ENCODE measurements around the gene SSNA1.
A peak's percentile ranks its signal among the peaks of the same experiment; 100 is the strongest.

The SSNA1 gene

GRCh38 chr9:137211532-137211931 is 23.1 kb downstream of the SSNA1 start:
- no peak overlapping the region for H3K27ac ChIP-seq (ENCODE audit: low read depth, low read length)
- no peak overlapping the region for H3K4me3 ChIP-seq (ENCODE audit: low read length)
- H3K4me1 ChIP-seq (ENCODE audit: control insufficient read depth, insufficient read depth, low read length), result peaks cover 4% of the 10 kb centered on the region
- peaks cover 2% of the 10 kb centered on the region for H3K36me3 ChIP-seq (ENCODE audit: control insufficient read depth, insufficient read depth, low read length)
- H3K27me3 ChIP-seq (ENCODE audit: control insufficient read depth, insufficient read depth, low read length), result no peaks in the 10 kb centered on the region
- no peak overlapping the region for H3K9ac ChIP-seq (ENCODE audit: low read length)

GRCh38 chr9:137212520-137212919 is 24.0 kb downstream of the SSNA1 start:
- Histone ChIP-seq H3K4me1 (ENCODE audit: control insufficient read depth, insufficient read depth, low read length) (no peaks in the 10 kb centered on the region), H3K27me3 (ENCODE audit: control insufficient read depth, insufficient read depth, low read length) (no peaks in the 10 kb centered on the region), H3K9ac (ENCODE audit: low read length) (no peak overlapping the region), H3K36me3 (ENCODE audit: control insufficient read depth, insufficient read depth, low read length) (peaks cover 2% of the 10 kb centered on the region), H3K27ac (ENCODE audit: low read depth, low read length) (no peak overlapping the region), H3K4me3 (ENCODE audit: low read length) (no peak overlapping the region)

GRCh38 chr9:137213160-137214060 is 24.9 kb downstream of the SSNA1 start:
- peaks cover 2% of the 10 kb centered on the region for H3K36me3 ChIP-seq (ENCODE audit: control insufficient read depth, insufficient read depth, low read length)
- H3K4me3 ChIP-seq (ENCODE audit: low read length), result no peak overlapping the region
- H3K4me1 ChIP-seq (ENCODE audit: control insufficient read depth, insufficient read depth, low read length), result no peaks in the 10 kb centered on the region
- H3K27me3 ChIP-seq (ENCODE audit: control insufficient read depth, insufficient read depth, low read length), result no peaks in the 10 kb centered on the region
- H3K27ac ChIP-seq (ENCODE audit: low read depth, low read length), result no peak overlapping the region
- H3K9ac ChIP-seq (ENCODE audit: low read length), result no peak overlapping the region

GRCh38 chr9:137214620-137215019 is 26.1 kb downstream of the SSNA1 start:
- H3K9ac ChIP-seq (ENCODE audit: low read length), result no peak overlapping the region
- no peak overlapping the region for H3K27ac ChIP-seq (ENCODE audit: low read depth, low read length)
- no peaks in the 10 kb centered on the region for H3K27me3 ChIP-seq (ENCODE audit: control insufficient read depth, insufficient read depth, low read length)
- peaks cover 2% of the 10 kb centered on the region for H3K36me3 ChIP-seq (ENCODE audit: control insufficient read depth, insufficient read depth, low read length)
- no peak overlapping the region for H3K4me3 ChIP-seq (ENCODE audit: low read length)
- no peaks in the 10 kb centered on the region for H3K4me1 ChIP-seq (ENCODE audit: control insufficient read depth, insufficient read depth, low read length)

- H3K27me3 ChIP-seq (ENCODE audit: control insufficient read depth, insufficient read depth, low read length), result no peaks in the 10 kb centered on the region
- H3K9ac ChIP-seq (ENCODE audit: low read length), result no peak overlapping the region
- no peak overlapping the region for H3K4me3 ChIP-seq (ENCODE audit: low read length)
- no peak overlapping the region for H3K27ac ChIP-seq (ENCODE audit: low read depth, low read length)
- H3K36me3 ChIP-seq (ENCODE audit: control insufficient read depth, insufficient read depth, low read length), result peaks cover 2% of the 10 kb centered on the region
- H3K4me1 ChIP-seq (ENCODE audit: control insufficient read depth, insufficient read depth, low read length), result no peaks in the 10 kb centered on the region
These were observed 26.9 kb downstream of the SSNA1 start for GRCh38 chr9:137215196-137215986.

- Histone ChIP-seq H3K9ac (ENCODE audit: low read length) (no peak overlapping the region), H3K27me3 (ENCODE audit: control insufficient read depth, insufficient read depth, low read length) (no peaks in the 10 kb centered on the region), H3K27ac (ENCODE audit: low read depth, low read length) (no peak overlapping the region), H3K4me1 (ENCODE audit: control insufficient read depth, insufficient read depth, low read length) (no peaks in the 10 kb centered on the region), H3K36me3 (ENCODE audit: control insufficient read depth, insufficient read depth, low read length) (peaks cover 2% of the 10 kb centered on the region), H3K4me3 (ENCODE audit: low read length) (no peak overlapping the region)
These were observed 27.9 kb downstream of the SSNA1 start for GRCh38 chr9:137216188-137216965.

GRCh38 chr9:137217276-137218211 is 29.1 kb downstream of the SSNA1 start:
- Histone ChIP-seq H3K4me1 (ENCODE audit: control insufficient read depth, insufficient read depth, low read length) (no peaks in the 10 kb centered on the region), H3K36me3 (ENCODE audit: control insufficient read depth, insufficient read depth, low read length) (peaks cover 2% of the 10 kb centered on the region), H3K4me3 (ENCODE audit: low read length) (peak overlapping the region; percentile 48), H3K9ac (ENCODE audit: low read length) (peak overlapping the region; percentile 30), H3K27me3 (ENCODE audit: control insufficient read depth, insufficient read depth, low read length) (no peaks in the 10 kb centered on the region), H3K27ac (ENCODE audit: low read depth, low read length) (no peak overlapping the region)

GRCh38 chr9:137218212-137218753 is 29.8 kb downstream of the SSNA1 start:
- peaks cover 2% of the 10 kb centered on the region for H3K36me3 ChIP-seq (ENCODE audit: control insufficient read depth, insufficient read depth, low read length)
- H3K4me1 ChIP-seq (ENCODE audit: control insufficient read depth, insufficient read depth, low read length), result peaks cover 6% of the 10 kb centered on the region
- H3K27ac ChIP-seq (ENCODE audit: low read depth, low read length), result no peak overlapping the region
- no peak overlapping the region for H3K9ac ChIP-seq (ENCODE audit: low read length)
- H3K27me3 ChIP-seq (ENCODE audit: control insufficient read depth, insufficient read depth, low read length), result no peaks in the 10 kb centered on the region
- H3K4me3 ChIP-seq (ENCODE audit: low read length), result peak overlapping the region; percentile 48

GRCh38 chr9:137218754-137219271 is 30.3 kb downstream of the SSNA1 start:
- Histone ChIP-seq H3K4me3 (ENCODE audit: low read length) (no peak overlapping the region), H3K36me3 (ENCODE audit: control insufficient read depth, insufficient read depth, low read length) (peaks cover 2% of the 10 kb centered on the region), H3K4me1 (ENCODE audit: control insufficient read depth, insufficient read depth, low read length) (peaks cover 6% of the 10 kb centered on the region), H3K9ac (ENCODE audit: low read length) (no peak overlapping the region), H3K27me3 (ENCODE audit: control insufficient read depth, insufficient read depth, low read length) (no peaks in the 10 kb centered on the region), H3K27ac (ENCODE audit: low read depth, low read length) (no peak overlapping the region)

GRCh38 chr9:137219757-137220316 is 31.4 kb downstream of the SSNA1 start:
- Histone ChIP-seq H3K36me3 (ENCODE audit: control insufficient read depth, insufficient read depth, low read length) (peaks cover 2% of the 10 kb centered on the region), H3K27ac (ENCODE audit: low read depth, low read length) (no peak overlapping the region), H3K27me3 (ENCODE audit: control insufficient read depth, insufficient read depth, low read length) (no peaks in the 10 kb centered on the region), H3K9ac (ENCODE audit: low read length) (no peak overlapping the region), H3K4me3 (ENCODE audit: low read length) (no peak overlapping the region), H3K4me1 (ENCODE audit: control insufficient read depth, insufficient read depth, low read length) (peaks cover 8% of the 10 kb centered on the region)
